MCF 10A (cell line): ENCODE results near the gene HID1. TPM values are rescaled to one million over a fixed set of nuclear protein-coding genes. Genes with fewer than 3 reads are reported as not detected.
"Not testable (repeated sequence)": the region's sequence is repeated elsewhere in the genome, so short reads cannot be mapped to it uniquely, and the experiment has no call there.

ENCODE experiments used
- BruUV-seq: library from RNA; stranded (reverse); fragments of 400-500 nt; replicated peaks from 2 replicates; lab custom pipeline; 2021; lab: Mats Ljungman, UMichigan
- CTCF ChIA-PET: fragments of 300-600 bp; sonication (Branson Sonifier 250); formaldehyde crosslinking; extraction: SDS; loops from one replicate; lab custom pipeline; 2021; ENCODE audit warnings: antibody characterized with exemption, inconsistent platforms; lab: Yijun Ruan, JAX
- POLR2A ChIA-PET: fragments of 300-600, 350-650 bp; sonication (Branson Sonifier 250); formaldehyde crosslinking; extraction: SDS; loops from one replicate; lab custom pipeline; 2020; ENCODE audit warnings: antibody characterized with exemption, inconsistent platforms; lab: Yijun Ruan, JAX
- DNase-seq: peaks from one replicate; pipeline ENCODE4 v3.0.0-alpha.2; 2018; ENCODE audit not compliant: unreplicated experiment
- H3K27ac Mint-ChIP-seq: one replicate; pipeline ENCODE4 v1.8.0; 2022; ENCODE audit warnings: mild to moderate bottlenecking, low read depth, mixed read lengths; ENCODE audit not compliant: unreplicated experiment
- H3K27me3 Mint-ChIP-seq: one replicate; pipeline ENCODE4 v1.8.0; 2022; ENCODE audit warnings: mixed read lengths; ENCODE audit not compliant: insufficient read depth, unreplicated experiment
- H3K36me3 Mint-ChIP-seq: one replicate; pipeline ENCODE4 v1.8.0; 2022; ENCODE audit warnings: mild to moderate bottlenecking, moderate library complexity, mixed read lengths; ENCODE audit not compliant: insufficient read depth, unreplicated experiment
- H3K4me1 Mint-ChIP-seq: one replicate; pipeline ENCODE4 v1.8.0; 2022; ENCODE audit warnings: mixed read lengths; ENCODE audit not compliant: insufficient read depth, unreplicated experiment
- H3K4me3 Mint-ChIP-seq: one replicate; pipeline ENCODE4 v1.8.0; 2022; ENCODE audit warnings: mild to moderate bottlenecking, moderate library complexity, mixed read lengths; ENCODE audit not compliant: unreplicated experiment
- H3K9me3 Mint-ChIP-seq: one replicate; pipeline ENCODE4 v1.8.0; 2022; ENCODE audit warnings: mixed read lengths; ENCODE audit not compliant: unreplicated experiment
- CTCF ChIP-seq: fragments of 200-600 bp; IDR thresholded peaks from one replicate; pipeline ENCODE4 v1.8.0; 2022; ENCODE audit warnings: antibody characterized with exemption, mild to moderate bottlenecking; ENCODE audit not compliant: unreplicated experiment
- intact Hi-C: fragments of 100-400 bp; cut with micrococcal nuclease; formaldehyde crosslinking; loops from 2 replicates; pipeline ENCODE4 v1.14.1; 2022
- total RNA-seq: library from RNA; stranded (reverse); gene quantifications from 2 replicates; pipeline ENCODE4 v1.2.3, GENCODE V29; 2022

HID1 gene
- total RNA-seq, 1 experiment from 2014 or later: 3.2 TPM

- ChIA-PET CTCF (interaction anchor here (0.6 to 11.5 kb wide), 2 partner anchors 41 to 493 kb away, joined by 3 to 233 read pairs; no protein-coding TSS in a partner anchor), POLR2A (interaction anchor here (1.1 kb wide), 1 partner anchor 46 kb away, joined by 4 read pairs; no protein-coding TSS in a partner anchor)
- Mint-ChIP-seq H3K27me3 (peaks cover 9% of the 10 kb centered on the region), H3K27ac (no peak overlapping the region), H3K4me3 (no peak overlapping the region), H3K9me3 (no peaks in the 10 kb centered on the region), H3K36me3 (no peaks in the 10 kb centered on the region), H3K4me1 (no peaks in the 10 kb centered on the region)
- no peak for DNase-seq
- TF ChIP-seq CTCF: no peak
- intact Hi-C loops: no loop called here
- no TSS peak for BruUV-seq
Measured at GRCh38 chr17:74918906-74919305, 53.7 kb downstream of the HID1 start.

- intact Hi-C loops: no loop called here
- no peak overlapping the region for H3K4me3 Mint-ChIP-seq
- no peak for DNase-seq
- no peaks in the 10 kb centered on the region for H3K4me1 Mint-ChIP-seq
- no TSS peak for BruUV-seq
- TF ChIP-seq CTCF: no peak
- H3K27me3 Mint-ChIP-seq: peaks cover 8% of the 10 kb centered on the region
- CTCF ChIA-PET: interaction anchor here (0.7 kb wide), 1 partner anchor 52 kb away, joined by 4 read pairs; no protein-coding TSS in a partner anchor
- no peaks in the 10 kb centered on the region for H3K36me3 Mint-ChIP-seq
- H3K27ac Mint-ChIP-seq: no peak overlapping the region
- no peaks in the 10 kb centered on the region for H3K9me3 Mint-ChIP-seq
- POLR2A ChIA-PET: interaction anchor here (0.6 kb wide), 1 partner anchor 44 kb away, joined by 3 read pairs; no protein-coding TSS in a partner anchor
Measured at GRCh38 chr17:74917430-74917829, 55.1 kb downstream of the HID1 start.

GRCh38 chr17:74916851-74917199, 55.7 kb downstream of the HID1 start:
- H3K36me3 Mint-ChIP-seq: no peaks in the 10 kb centered on the region
- no peak for DNase-seq
- ChIA-PET CTCF (interaction anchor here (0.6 to 1.2 kb wide), 3 partner anchors 9 to 51 kb away, joined by 3 to 4 read pairs (median 3); no protein-coding TSS in a partner anchor), POLR2A (no interaction called here)
- no peaks in the 10 kb centered on the region for H3K4me1 Mint-ChIP-seq
- intact Hi-C loops: no loop called here
- no peak overlapping the region for H3K27ac Mint-ChIP-seq
- BruUV-seq: no TSS peak
- no peak for TF ChIP-seq CTCF
- H3K27me3 Mint-ChIP-seq: peaks cover 8% of the 10 kb centered on the region
- H3K4me3 Mint-ChIP-seq: no peak overlapping the region
- H3K9me3 Mint-ChIP-seq: no peaks in the 10 kb centered on the region

GRCh38 chr17:74916136-74916850, 56.3 kb downstream of the HID1 start:
- H3K4me1 Mint-ChIP-seq: no peaks in the 10 kb centered on the region
- H3K27ac Mint-ChIP-seq: no peak overlapping the region
- ChIA-PET CTCF (interaction anchor here (0.6 to 1.2 kb wide), 2 partner anchors 9 to 42 kb away, joined by 3 read pairs; no protein-coding TSS in a partner anchor), POLR2A (no interaction called here)
- intact Hi-C loops: no loop called here
- no TSS peak for BruUV-seq
- H3K4me3 Mint-ChIP-seq: no peak overlapping the region
- no peaks in the 10 kb centered on the region for H3K36me3 Mint-ChIP-seq
- no peaks in the 10 kb centered on the region for H3K9me3 Mint-ChIP-seq
- no peak for DNase-seq
- H3K27me3 Mint-ChIP-seq: peaks cover 8% of the 10 kb centered on the region
- TF ChIP-seq CTCF: no peak

- H3K36me3 Mint-ChIP-seq, intact Hi-C loops, H3K4me1 Mint-ChIP-seq, H3K9me3 Mint-ChIP-seq, H3K4me3 Mint-ChIP-seq, H3K27ac Mint-ChIP-seq, H3K27me3 Mint-ChIP-seq, DNase-seq, BruUV-seq: not testable (repeated sequence)
- POLR2A ChIA-PET: interaction anchor here (2.3 kb wide), 1 partner anchor 33 kb away, joined by 4 read pairs; no protein-coding TSS in a partner anchor
- CTCF ChIA-PET: interaction anchor here (0.6 kb wide), 1 partner anchor 19 kb away, joined by 3 read pairs; no protein-coding TSS in a partner anchor
Measured at GRCh38 chr17:74911423-74911822, 61.1 kb downstream of the HID1 start.

- CTCF ChIA-PET, H3K4me3 Mint-ChIP-seq, H3K4me1 Mint-ChIP-seq, H3K9me3 Mint-ChIP-seq, H3K27me3 Mint-ChIP-seq, BruUV-seq, DNase-seq, H3K36me3 Mint-ChIP-seq, intact Hi-C loops, H3K27ac Mint-ChIP-seq: not testable (repeated sequence)
- POLR2A ChIA-PET: interaction anchor here (0.6 to 0.7 kb wide), 2 partner anchors 36 to 1021 kb away, joined by 3 read pairs; no protein-coding TSS in a partner anchor
Measured at GRCh38 chr17:74909097-74909496, 63.5 kb downstream of the HID1 start.
